HFF-Myc (cell line): Measurements from ENCODE around the gene PXK.

Experiments used
- DNase-seq: peaks from one replicate; pipeline ENCODE4 v3.0.0-alpha.2; 2011; ENCODE audit warnings: low read depth; ENCODE audit errors: extremely low read depth
- H3K4me3 ChIP-seq: replicated peaks from 2 replicates; pipeline ENCODE4 v1.5.1; 2011; ENCODE audit warnings: low read depth, mild to moderate bottlenecking, control low read depth, low read length
- CTCF ChIP-seq: IDR thresholded peaks from 2 replicates; pipeline ENCODE4 v1.5.1; 2012; ENCODE audit warnings: mild to moderate bottlenecking, low read depth, low read length, control low read depth; ENCODE audit errors: missing control alignments

Gene PXK

DNA sequence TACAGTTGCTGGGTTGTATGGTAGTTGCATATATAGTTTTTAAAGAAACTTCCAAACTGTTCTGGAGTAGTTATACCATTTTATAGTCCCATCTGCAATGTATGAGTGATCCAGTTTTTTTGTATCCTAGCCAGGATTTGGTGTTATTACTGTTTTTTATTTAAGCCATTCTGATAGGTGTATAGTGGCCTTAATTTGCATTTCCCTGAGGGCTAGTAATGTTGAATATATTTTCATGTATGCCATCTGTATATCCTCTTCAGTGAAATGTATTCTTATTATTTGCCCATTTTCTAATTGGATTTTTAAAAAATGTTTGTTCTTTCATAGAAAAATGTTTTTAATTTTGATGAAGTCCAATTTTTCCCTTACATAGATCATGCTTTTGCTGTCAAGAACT is 29.2 kb downstream of the PXK start:
- DNase-seq: no peak
- TF ChIP-seq CTCF: no peak
- H3K4me3 ChIP-seq: no peak overlapping the region

GRCh38 chr3:58366699-58367098 is 34.0 kb downstream of the PXK start:
- no peak for TF ChIP-seq CTCF
- DNase-seq: no peak
- H3K4me3 ChIP-seq: no peak overlapping the region

DNA sequence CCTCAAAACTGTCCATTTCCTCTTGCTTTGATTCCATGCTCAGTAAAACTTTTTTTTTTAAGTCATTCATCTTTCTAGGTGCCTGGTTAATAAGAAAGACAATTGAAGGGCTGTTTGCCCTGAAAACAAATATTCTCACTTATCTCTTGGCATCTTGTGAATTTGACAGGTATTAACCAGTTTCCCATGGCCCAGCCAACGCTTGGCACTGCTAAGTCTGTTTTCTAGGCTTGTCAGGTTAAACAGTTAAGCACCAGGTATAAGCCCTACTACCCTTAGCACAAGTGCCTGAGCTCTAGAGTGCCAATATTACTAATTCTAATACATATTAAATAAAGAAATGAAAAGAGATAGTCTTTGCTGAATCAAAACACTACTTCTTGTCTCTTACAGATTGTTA is 36.3 kb downstream of the PXK start:
- no peak for TF ChIP-seq CTCF
- H3K4me3 ChIP-seq: no peak overlapping the region
- DNase-seq: no peak

DNA sequence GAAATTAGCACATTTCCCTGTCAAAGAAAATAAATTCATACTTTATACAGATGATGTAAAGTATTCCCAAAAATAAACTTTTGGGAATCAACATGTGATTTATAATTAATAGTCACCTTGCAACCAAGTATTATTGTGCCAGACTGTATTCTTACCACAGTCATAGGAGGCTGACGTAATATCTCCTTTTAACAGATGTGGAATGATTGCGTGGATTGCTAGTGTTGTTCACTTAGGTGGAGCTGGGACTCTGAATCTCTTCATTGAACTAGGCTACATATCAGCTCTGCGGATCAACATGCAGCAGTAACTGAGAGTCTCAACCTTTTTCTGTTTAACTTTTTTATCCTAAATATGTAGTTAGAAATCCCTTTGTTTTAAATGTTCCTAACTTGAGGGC is 37.2 kb downstream of the PXK start:
- H3K4me3 ChIP-seq: no peak overlapping the region
- no peak for DNase-seq
- TF ChIP-seq CTCF: no peak

DNA sequence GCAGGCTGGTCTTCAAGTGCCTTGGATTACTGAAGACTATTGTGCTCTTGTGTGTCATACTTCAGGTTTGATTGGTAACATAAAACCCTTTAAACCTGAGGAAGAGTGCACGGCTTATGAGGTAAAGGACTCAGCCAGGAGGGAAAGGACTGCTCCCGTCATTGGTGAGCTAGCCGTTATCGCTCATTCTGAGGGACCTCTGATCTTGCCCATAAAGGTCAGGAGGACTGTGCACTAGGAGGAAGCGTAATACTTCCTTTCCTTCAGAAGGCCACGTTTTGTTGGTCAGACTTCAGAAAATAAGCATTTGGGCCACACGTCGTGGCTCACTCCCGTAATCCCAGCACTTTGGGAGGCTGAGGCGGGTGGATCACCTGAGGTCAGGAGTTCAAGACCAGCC is 37.7 kb downstream of the PXK start:
- DNase-seq: no peak
- TF ChIP-seq CTCF: no peak
- no peak overlapping the region for H3K4me3 ChIP-seq

DNA sequence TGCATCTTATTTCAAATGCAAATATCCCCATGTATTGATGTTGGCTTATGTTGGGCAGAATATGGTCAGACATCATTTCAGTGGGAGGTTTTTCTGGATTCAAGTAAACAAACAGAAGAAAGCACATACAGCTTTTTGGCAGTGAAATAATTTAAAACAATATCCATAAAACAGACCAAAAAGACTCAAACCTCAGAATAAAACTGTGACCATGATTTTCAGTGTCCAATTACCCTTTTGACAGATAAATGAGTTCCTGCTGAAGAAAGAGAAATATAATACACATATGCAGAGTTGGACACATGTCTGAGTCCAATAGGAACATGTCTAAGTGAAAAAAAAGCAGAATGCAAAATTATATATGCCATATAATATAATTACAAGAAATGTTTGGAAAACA is 39.1 kb downstream of the PXK start:
- no peak for DNase-seq
- H3K4me3 ChIP-seq: no peak overlapping the region
- no peak for TF ChIP-seq CTCF

DNA sequence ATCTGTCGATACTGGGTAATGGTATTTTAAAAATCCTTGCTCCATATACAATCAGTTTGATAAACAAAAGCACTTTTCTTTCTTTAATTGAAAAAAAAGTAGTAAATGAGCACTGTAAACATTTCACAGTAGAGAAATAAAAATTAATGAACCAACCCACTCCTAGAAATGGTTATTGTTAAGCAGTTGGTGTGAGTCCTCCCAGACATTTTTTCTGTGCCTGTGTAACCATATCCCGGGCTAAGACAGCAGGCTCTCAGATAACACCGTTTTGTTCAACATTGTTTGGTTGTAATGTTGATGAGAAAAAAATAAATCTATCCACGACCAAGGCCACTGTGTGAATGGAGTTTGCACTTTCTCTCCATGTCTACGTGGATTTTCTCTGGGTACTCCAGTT is 42.6 kb downstream of the PXK start:
- DNase-seq: no peak
- no peak for TF ChIP-seq CTCF
- H3K4me3 ChIP-seq: no peak overlapping the region
